Ammon's horn (tissue), 1 donor: ENCODE measurements around the gene CELSR1.

Experiments used
- DNase-seq: peaks from one replicate; pipeline ENCODE4 v3.0.0-alpha.2; 2016; ENCODE audit warnings: low spot score

Gene CELSR1

GRCh38 chr22:46442217-46442853 lies 95.1 kb downstream of the CELSR1 start:
- no peak for DNase-seq

- DNase-seq, result no peak
Measured at GRCh38 chr22:46439576-46440465, 97.6 kb downstream of the CELSR1 start.

GRCh38 chr22:46439111-46439510 lies 98.3 kb downstream of the CELSR1 start:
- no peak for DNase-seq

DNA sequence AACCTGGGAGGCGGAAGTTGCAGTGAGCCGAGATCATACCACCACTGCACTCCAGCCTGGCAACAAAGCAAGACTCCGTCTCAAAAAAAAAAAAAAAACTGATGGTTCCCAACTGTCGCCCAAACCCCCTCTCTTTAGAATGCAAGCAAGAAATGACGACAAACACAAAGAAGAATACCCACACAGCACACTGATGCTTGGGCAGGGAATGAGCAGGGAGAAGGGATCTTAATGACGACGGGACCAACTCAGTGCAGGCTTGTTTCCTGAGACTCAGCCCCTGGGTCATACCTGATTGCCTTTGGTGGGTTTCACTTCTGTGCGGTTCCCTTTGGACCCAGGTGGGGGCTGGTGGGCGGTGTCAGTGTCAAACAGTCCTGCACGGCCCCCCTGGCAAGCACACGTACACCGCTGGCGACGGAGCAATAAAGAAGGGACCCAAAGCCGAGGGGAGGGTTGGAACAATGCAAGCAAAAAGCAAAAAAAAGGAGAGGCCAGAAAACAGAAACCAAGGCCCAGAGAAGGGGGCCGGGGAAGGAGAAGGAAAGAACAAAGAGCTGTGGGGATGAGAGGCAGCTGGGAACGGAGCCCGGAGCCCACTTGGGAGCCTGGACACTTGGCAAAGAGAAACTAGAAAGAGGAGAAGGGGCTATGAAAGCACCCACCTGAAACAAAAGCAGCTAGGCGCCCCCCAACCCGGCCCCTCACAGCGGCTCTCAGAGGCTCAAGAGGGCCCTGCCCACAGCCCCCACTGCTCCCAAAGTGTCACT lies 99.6 kb downstream of the CELSR1 start:
- no peak for DNase-seq

- no peak for DNase-seq
Measured at GRCh38 chr22:46436595-46437175, 100.7 kb downstream of the CELSR1 start.

DNA sequence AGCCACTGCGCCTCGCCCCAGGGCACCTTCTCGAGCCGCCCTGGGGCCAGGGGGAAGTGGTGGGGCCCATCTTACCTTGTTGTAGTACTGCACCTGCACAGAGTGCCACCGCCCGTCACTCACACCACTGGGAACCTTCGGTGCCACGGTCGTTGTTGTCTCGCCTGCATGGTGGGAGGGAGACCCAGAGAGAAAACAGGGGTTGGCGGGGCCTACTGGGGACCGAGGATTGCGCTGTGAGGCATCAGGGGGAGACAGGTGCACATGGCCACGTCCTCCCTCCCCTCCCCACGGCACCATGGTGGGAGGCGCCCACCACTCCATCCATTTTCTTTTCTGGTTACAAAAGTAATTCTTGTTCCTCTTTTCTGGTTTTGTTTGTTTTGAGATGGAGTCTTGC lies 104.1 kb downstream of the CELSR1 start:
- DNase-seq, result no peak

DNA sequence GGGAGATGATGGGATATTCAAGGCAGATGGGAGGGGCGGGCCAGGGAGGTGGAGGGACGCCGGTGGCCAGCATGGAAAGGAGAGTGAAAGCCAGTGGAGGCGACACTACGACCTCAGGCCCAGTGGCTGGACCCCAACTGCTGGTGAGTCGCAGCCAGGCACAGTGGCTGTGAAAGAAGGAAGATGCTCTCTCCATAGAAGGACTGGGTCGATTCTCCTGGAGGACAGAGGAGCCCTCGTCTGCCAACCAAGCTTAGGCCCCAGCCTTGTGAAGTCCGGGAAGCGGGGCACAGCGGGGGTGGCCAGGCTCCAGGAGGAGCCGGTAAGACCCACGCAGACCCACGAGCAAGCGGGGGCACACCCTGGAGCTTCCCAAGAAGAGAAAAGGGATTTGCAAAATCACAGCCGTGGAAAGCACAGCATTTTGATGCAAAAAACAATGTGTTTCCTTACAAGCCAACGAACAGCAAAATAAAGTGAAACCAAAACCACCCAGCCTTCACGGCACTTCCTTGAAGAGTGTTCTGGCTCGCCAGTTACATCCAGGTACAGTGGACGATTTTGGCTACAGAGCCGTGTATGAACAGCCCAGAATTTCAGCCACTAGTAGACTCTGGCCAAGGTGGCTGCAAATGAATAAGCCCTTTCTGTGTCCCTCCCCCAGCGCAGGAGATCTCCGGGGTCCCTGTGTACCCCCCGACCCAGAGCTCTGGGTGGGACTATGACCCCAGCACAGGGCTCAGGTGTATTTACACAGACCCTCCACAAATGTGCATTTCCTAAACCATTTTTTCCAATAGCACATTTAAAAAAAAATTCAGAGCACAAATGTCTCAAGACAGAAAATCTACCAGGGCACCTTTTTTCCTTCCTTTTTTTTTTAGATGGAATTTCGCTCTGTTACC lies 105.0 kb downstream of the CELSR1 start:
- DNase-seq, result no peak

DNA sequence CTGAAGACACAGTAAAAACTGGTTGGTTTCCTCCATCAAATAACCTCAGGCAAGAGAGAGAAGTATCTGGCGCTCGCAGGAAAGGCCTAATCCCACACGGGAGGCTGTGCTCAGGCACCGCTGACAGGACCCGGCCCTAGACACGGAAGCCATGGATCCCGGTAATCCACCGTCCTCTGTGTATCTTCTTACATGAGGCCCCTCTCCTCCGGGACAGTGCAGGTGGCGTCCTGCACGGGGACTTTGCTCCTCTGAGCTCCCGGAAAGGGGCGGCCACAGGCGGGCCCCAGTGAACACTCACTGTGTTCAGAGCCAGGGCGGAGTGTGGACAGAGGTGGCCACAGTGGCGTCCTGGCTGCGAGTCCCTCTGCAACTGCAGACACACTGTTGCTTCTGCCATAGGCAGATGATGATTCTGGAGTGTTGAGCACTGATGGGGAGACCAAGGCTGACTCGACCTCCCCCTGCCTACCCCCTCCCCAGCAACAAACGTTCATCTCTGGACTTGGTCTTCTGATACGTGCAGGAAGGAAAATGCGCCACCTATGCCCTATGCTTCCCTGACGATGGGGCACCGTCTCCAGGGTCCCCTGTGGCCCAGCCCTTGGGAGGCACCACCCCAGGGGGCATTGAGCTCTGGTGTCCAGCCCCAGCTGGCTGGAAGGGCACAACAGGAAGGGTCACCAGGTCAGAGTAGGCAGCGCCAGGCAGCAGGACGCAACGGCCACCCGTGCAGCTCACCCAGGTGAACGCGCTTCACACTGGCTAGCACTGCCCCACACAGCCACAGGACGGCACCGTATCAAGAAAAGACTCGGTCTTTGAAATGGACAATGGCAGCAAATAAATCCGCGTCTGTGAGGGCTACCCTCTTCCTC lies 106.2 kb downstream of the CELSR1 start:
- DNase-seq, result no peak

- no peak for DNase-seq
Measured at GRCh38 chr22:46429325-46429853, 108.0 kb downstream of the CELSR1 start.

DNA sequence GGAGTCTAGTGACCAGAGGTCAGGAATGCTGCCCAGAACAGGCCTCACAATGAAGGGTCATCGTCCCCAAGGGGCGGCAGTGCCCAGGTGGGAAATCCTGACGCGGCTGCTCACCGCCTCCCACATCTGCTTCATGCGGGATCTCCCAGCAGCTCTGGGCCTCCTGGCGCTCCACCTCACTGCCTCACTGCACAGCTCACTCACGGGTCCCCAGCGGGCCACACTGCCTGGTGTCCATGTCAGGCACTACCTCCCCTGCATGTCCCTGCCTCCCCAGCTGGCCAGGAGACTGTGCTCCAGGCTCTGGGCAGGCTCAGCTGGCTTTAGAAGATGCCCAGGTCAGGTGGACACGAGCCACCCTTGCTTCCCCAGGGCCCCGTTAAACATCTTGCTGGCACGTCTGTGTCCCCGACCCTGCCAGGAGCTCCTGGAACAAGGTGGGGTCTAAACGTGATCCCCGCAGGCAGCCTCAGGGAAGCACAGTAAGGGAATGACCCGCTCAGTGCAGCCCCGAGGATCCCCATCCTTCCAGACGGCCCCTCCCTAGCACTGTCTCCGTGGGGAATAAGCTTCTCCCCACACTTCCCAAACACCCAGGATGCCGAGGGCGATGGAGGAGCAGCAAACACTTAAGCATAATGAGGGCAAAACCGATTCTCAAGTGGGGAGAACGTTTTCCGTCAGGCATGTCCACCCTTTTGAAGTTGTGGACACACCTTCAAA lies 108.7 kb downstream of the CELSR1 start:
- DNase-seq, result no peak

GRCh38 chr22:46428171-46428570 lies 109.2 kb downstream of the CELSR1 start:
- DNase-seq, result no peak

- no peak for DNase-seq
Measured at GRCh38 chr22:46425016-46425415, 112.4 kb downstream of the CELSR1 start.

DNA sequence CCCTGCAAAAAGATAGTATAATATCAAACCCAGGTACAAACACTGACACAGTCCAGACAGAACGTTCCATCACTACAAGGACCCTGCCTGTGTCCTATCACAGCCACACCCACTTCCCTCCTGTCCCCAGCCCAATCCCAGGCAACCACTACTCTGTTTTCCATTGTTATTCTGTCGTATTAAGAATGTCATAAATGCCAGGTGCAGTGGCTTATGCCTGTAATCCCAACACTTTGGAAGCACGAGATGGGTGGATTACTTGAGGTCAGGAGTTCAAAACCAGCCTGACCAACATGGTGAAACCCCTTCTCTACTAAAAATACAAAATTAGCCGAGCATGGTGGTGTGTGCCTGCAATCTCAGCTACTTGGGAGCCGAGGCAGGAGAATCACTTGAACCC lies 112.9 kb downstream of the CELSR1 start:
- no peak for DNase-seq

GRCh38 chr22:46422896-46423295 lies 114.5 kb downstream of the CELSR1 start:
- no peak for DNase-seq

- DNase-seq, result no peak
Measured at GRCh38 chr22:46421267-46421666, 116.2 kb downstream of the CELSR1 start.

GRCh38 chr22:46419754-46420571 lies 117.5 kb downstream of the CELSR1 start:
- no peak for DNase-seq

- DNase-seq, result no peak
Measured at GRCh38 chr22:46418827-46419226, 118.6 kb downstream of the CELSR1 start.

- no peak for DNase-seq
Measured at GRCh38 chr22:46417769-46418168, 119.7 kb downstream of the CELSR1 start.
